ENCODE results near the gene SYTL1.
"Not testable (repeated sequence)": the region's sequence is repeated elsewhere in the genome, so short reads cannot be mapped to it uniquely, and the experiment has no call there.

SYTL1 gene

DNA sequence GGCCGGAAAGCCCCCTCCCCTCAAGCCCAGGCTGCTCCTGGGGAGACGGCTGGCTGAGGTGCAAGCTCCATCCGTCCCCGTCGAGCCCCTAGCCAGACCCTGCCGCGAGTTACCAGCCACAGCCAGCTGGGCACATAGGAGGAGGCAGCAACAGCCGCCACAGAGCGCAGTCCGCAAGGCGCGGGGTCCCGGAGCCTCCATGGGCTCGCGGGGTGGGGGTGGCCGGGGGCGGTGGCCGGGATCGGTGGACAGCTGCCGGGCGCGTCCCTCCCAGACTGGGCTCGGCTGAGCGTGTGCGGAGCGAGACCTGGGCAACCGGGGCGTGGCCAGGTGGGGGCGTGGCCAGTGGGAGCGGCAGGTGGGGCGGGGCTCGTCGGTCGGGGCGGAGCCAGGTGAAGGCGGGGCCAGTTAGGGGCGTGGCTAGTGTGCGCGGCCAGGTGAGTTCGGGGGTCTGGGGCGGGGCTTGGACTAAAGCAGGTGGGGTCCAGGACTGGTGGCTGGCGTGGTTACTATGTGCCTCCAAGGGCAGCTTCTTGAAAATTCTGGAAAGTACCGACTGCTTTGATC lies 41.3 kb downstream of the SYTL1 start, which contains the start of gene CD164L2:
CD164L2 (minus strand) TSS at position 295 of the 567 bp plus-strand sequence; CDS start at position 201, 94 bp downstream.
- DNase-seq (ENCODE audit: low spot score) = no peak

GRCh38 chr1:27383661-27384060 lies 41.8 kb downstream of the SYTL1 start:
- DNase-seq (ENCODE audit: low spot score) = no peak

DNA sequence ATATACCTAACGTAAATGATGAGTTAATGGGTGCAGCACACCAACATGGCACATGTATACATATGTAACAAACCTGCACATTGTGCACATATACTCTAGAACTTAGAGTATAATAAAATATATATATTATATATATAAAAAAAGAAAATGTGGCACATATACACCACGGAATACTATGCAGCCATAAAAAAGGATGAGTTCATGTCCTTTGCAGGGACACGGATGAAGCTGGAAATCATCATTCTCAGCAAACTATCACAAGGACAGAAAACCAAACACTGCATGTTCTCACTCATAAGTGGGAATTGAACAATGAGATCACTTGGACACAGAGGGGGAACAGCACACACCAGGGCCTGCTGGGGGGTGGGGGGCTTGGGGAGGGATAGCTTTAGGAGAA lies 43.0 kb downstream of the SYTL1 start:
- not testable (repeated sequence) for DNase-seq (ENCODE audit: low spot score)

- DNase-seq (ENCODE audit: low spot score) = peak; percentile 54
Observed at GRCh38 chr1:27388337-27389005, 46.6 kb downstream of the SYTL1 start.

DNA sequence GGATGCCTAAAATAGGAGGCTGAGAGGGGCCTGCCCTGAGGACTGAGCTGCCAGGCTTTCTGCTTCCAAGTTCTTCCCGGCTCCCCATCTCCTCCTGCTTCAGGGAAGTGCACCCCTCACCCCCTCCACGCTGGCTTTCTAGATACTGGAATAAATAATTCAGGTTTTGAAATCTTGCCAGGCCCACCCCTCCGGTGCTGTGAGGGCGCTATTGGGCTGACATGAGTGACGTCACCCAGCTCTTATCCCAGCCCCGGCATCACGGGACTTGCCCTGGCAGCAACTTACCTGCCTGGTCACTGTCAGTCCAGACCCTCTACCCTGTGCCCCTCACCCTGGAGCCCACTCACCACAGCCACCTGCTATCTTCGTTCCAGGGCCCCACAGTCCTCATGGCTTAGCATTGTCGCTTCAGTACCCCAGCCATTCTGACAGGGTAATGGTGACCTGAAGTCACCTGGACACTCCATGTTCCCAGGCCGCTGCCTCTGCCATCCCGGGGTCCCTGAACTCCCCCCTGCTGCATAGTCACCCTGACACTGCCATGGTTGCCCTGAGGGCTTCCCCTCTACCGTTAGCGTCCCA lies 49.8 kb downstream of the SYTL1 start:
- DNase-seq (ENCODE audit: low spot score) = no peak

DNA sequence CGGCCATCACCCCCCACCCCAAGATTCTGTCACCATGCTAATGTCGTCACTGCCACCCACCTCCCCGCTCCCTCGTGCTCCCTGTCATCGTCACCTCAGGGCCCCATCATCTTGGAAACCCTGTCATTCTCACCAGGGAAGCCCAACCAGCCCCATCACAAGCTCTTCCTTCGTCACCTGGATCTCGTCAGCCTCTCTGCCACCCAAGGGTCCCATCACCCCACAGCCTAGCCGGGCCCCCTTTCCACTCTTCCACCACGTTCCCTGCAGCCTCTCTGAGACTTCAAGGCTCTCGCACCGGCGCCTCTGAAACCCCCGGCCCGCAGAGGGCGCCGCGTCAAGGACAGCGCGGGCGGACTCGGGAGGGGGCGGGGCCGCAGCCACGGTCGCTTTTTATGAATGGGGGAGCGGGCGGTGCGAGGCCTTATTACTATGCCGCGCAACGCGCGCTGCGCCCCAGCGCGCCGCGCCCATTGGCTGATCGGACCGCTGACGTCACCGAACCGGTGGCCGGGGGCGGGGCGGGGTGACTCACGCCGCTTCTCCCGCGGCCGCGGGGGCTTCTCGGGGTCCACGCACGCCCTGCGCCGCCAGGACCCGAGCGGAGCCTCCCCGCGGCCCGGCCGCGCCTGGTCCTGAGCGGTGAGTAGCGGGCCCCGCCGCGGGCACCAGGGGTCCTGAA lies 50.4 kb downstream of the SYTL1 start, which contains the start of gene GPR3:
GPR3 (plus strand) TSS at position 527 of the 682 bp plus-strand sequence. CDS start 1,177 bp downstream, outside the sequence.
- peak; percentile 83 for DNase-seq (ENCODE audit: low spot score)

DNA sequence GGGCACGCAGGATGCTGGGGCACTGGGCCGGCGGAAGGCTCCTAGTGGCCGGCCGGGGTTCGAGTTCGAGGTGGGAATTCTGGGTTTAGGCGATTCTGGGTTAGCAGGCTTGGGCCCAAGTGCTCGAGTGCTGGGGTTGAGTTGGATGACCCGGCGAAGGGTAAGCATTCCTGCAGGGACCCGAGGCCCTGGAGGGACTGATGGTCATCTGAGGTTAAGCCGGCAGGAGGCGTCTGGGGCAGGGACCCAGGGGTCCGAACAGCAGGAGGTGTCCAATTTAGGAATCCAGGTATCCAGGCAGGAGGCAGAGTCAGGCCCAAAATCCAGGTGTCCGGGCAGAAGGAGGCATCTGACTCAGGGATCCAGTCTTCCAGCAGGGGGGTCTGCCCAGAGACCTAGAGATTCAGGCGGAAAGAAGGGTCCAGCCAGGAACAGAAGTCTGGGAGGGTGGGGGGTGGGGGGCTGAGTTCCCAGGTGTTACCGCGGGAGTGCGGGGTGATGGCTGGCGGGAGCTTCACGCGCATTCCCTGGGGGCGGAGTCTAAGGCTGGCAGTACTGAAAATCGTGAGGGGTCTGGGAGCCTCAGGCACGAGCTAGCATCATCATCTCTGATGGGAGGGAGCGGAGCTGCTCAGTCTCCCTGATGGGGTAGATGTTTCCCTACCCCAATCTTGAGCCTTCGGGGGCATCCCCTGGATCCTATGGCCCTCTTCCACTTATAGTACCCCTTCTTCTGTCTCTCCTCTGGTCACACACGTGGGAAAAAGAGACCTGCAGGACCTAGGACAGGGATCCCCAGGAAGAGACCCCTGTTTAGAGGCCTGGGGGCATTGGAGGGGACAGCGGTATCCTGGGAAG lies 51.2 kb downstream of the SYTL1 start:
- DNase-seq (ENCODE audit: low spot score) = no peak

DNA sequence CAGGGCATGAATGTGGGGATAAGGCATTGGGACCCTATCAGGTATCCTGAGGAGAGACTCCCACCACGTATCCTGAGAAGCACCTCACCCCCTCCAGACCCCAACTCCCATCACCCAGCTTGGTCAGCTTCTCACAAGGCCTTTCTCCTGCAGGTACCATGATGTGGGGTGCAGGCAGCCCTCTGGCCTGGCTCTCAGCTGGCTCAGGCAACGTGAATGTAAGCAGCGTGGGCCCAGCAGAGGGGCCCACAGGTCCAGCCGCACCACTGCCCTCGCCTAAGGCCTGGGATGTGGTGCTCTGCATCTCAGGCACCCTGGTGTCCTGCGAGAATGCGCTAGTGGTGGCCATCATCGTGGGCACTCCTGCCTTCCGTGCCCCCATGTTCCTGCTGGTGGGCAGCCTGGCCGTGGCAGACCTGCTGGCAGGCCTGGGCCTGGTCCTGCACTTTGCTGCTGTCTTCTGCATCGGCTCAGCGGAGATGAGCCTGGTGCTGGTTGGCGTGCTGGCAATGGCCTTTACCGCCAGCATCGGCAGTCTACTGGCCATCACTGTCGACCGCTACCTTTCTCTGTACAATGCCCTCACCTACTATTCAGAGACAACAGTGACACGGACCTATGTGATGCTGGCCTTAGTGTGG lies 51.9 kb downstream of the SYTL1 start:
- DNase-seq (ENCODE audit: low spot score) = no peak

DNA sequence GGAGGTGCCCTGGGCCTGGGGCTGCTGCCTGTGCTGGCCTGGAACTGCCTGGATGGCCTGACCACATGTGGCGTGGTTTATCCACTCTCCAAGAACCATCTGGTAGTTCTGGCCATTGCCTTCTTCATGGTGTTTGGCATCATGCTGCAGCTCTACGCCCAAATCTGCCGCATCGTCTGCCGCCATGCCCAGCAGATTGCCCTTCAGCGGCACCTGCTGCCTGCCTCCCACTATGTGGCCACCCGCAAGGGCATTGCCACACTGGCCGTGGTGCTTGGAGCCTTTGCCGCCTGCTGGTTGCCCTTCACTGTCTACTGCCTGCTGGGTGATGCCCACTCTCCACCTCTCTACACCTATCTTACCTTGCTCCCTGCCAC lies 52.4 kb downstream of the SYTL1 start:
- no peak for DNase-seq (ENCODE audit: low spot score)

DNA sequence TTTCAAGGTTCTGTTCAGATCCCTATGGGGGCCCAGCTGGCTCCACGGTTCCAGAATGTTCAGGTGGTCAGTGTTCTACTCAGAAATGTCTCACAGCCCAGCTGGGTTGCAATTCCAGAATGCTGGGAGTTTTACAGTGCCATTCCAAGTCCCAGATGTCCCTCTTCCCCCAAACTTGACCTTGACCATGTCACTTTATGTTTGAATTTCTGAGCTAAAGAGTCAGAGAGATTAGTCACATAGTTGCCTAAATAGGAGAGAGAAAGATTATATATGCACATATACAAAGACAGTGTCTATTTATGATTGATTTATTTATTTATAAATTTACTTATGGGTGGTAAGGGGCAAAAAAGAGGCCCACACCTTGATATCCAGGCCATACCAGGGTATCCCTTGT lies 53.1 kb downstream of the SYTL1 start:
- DNase-seq (ENCODE audit: low spot score) = no peak

- no peak for DNase-seq (ENCODE audit: low spot score)
Observed at GRCh38 chr1:27395441-27396195, 53.8 kb downstream of the SYTL1 start.

DNA sequence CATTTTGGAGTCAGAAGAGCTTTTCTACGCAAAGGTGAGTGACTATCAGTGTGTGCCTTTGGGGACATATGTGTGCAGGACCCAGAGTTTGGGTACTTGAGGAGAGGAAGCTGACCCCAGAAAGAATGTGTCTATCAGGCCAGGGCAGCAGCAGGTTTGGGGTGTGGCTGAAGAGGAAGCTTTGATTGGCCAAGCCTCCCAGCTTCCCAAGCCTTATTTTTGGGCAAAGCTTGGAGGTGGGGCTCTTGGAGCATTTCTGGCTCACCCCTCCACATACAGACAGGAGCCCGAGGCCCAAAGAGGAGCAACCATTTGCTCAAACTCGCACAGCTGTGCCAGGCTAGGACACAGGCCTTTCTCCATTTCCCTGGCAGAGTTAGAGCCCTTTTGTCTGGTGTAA lies 55.3 kb downstream of the SYTL1 start:
- DNase-seq (ENCODE audit: low spot score) = no peak

GRCh38 chr1:27397749-27398148 lies 55.9 kb downstream of the SYTL1 start:
- no peak for DNase-seq (ENCODE audit: low spot score)

GRCh38 chr1:27398405-27399149 lies 56.8 kb downstream of the SYTL1 start:
- DNase-seq (ENCODE audit: low spot score) = no peak

DNA sequence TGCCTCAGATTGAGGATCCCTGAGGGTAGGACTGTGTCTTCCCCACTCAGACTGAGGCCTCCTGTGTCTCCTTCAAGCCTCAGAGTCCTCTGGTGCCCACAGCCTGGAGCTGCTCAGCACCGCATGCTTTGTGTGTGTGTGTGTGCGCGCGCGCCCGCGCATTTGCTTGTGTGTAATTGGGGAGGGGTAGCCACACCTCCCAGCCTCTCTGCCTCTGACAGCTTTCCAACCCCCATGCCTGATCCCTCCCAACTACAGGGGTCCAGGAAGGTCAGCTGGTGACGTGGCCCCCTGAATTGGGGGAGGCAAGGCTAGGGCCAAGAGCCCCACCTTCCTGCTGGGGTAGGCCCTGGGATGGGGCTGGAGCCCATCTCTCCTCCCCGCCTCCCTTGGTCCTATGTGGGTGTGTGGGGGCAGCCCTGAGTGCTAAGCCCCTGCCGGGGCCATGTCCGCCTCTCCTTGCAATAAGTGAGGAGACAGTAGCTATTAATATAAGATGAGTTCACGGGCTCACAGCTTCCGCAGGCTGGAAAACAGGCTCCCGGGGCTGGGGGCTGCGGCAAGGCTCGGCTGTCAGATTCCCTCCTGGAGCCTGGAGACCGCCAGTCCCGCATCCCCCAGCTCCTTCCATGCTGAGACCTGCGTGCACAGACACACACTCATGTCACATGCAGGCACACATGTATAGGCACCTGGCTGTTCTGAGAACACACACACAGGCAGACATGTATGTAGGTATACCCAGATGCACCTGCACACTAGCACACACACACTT lies 57.6 kb downstream of the SYTL1 start:
- peak; percentile 43 for DNase-seq (ENCODE audit: low spot score)

DNA sequence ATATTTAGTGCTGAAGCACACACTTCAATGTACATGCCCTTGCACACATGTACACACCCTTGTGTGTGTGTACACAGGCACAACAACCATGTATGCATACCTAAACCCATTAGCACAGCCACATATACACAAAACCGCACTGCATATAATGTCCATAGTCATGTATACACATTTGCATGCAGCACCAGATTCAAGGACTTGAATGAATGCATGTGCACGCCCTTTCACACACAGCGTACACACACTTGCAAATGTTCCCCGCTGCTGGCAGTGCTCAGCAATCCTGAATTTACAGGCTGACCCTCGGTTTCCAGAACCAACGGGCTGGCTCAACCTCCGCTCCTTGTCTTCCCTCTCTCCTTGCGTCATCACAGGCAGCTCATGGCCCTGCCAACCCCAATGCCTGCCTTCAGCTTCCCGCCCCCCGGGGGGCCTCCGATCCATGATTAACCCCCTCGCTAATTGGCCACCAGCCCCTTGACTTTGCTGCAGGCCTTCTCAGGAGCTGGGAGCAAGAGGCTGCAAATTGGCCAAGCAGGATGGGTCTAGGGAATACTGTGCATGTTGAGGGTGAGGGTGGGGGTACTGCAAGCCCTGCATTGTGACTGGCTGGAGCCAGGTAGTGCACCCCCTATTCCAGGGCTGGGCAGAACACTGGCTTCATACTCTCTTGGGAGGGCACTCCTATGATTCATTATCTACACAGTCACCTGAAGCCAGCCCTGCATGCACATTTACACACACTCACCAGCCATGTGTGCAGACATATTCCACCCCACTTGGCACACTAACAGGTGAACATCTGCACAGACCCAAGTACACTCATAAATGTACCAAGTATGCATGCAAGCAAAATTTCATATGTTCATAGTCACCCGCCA lies 58.5 kb downstream of the SYTL1 start:
- no peak for DNase-seq (ENCODE audit: low spot score)

DNA sequence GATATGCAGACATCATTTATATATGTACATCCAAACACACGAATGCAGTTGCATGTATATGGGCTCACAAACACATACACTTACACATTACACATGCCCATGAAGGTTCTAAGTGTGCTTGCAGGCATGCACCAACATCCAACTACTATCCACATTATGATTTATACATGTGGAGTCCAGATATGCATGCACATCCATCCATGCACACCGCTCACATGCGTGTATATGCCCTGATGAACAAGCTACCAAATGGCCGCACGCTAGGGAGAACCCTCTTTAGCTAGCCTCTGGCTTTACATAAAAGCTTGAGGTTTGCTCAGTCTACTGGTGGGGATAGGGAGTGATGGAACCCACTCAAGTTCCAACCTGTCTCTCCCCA lies 59.1 kb downstream of the SYTL1 start:
- no peak for DNase-seq (ENCODE audit: low spot score)

DNA sequence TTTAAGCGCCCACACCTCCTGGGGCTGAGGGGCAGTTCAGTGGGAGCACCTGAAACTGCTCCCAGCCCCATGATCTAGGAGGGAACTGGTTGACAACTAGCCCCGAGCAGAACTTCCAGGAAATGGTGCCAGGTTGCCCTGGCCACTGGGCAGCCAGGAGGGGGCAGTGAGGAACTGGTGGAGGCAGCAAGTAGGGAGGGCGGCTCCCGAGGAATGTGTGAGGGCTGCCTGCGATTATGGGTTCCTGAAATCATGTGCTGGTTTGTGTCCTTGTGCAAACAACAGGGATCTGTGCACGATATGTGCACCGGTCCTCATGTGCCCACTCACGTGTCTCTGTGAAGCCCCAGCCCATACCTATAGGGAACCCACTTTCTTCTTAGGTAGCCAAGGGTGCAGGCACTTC lies 60.5 kb downstream of the SYTL1 start:
- no peak for DNase-seq (ENCODE audit: low spot score)

Data from SK-N-DZ (cell line).